CD4-positive, alpha-beta memory T cell (primary cell): ENCODE results near the gene SELENOS. TPM values are rescaled to one million over a fixed set of nuclear protein-coding genes. Genes with fewer than 3 reads are reported as not detected.
A peak's percentile ranks its signal among the peaks of the same experiment; 100 is the strongest.

ENCODE experiments used
- CTCF ChIA-PET: fragments of 350-600 bp; sonication (Branson Sonifier 250); formaldehyde crosslinking; loops from one replicate; lab custom pipeline; 2021; ENCODE audit warnings: inconsistent platforms; ENCODE audit not compliant: partially characterized antibody; lab: Charles Lee
- POLR2A ChIA-PET: fragments of 350-600 bp; sonication (Branson Sonifier 250); formaldehyde crosslinking; loops from one replicate; lab custom pipeline; 2021; ENCODE audit not compliant: partially characterized antibody; lab: Charles Lee
- DNase-seq, 5 donors: peaks; one replicate each; pipeline versions ENCODE4 v3.0.0 to v3.0.0-alpha.2; 2020 to 2022; ENCODE audit warnings: mixed read lengths in 1 of 5
- H3K27ac ChIP-seq: one replicate; pipeline ENCODE4 v1.7.0; 2013; ENCODE audit warnings: low read depth, low read length
- H3K27me3 ChIP-seq: 2 replicates; pipeline ENCODE4 v1.7.0; 2013; ENCODE audit warnings: mild to moderate bottlenecking, low read length, moderate library complexity; ENCODE audit not compliant: insufficient read depth
- H3K36me3 ChIP-seq: 2 replicates; pipeline ENCODE4 v1.7.0; 2013; ENCODE audit warnings: mild to moderate bottlenecking, low read length, moderate library complexity; ENCODE audit not compliant: insufficient read depth
- H3K4me1 ChIP-seq: 2 replicates; pipeline ENCODE4 v1.7.0; 2013; ENCODE audit warnings: mild to moderate bottlenecking, low read length, moderate library complexity; ENCODE audit not compliant: insufficient read depth
- H3K4me3 ChIP-seq, 2 donors: one replicate each; pipeline ENCODE4 v1.7.0; 2013; ENCODE audit warnings: low read length in 2 of 2, mild to moderate bottlenecking in 1 of 2
- H3K9me3 ChIP-seq, 2 donors: one replicate each; pipeline ENCODE4 v1.7.0; 2013; ENCODE audit warnings: low read length in 2 of 2, control low read depth in 1 of 2; ENCODE audit not compliant: control insufficient read depth in 1 of 2
- H3K27ac Mint-ChIP-seq, 7 donors: one replicate each; pipeline ENCODE4 v1.8.0; 2020 to 2021; ENCODE audit warnings: mixed read lengths in 7 of 7, mild to moderate bottlenecking in 6 of 7, inconsistent platforms in 3 of 7, moderate library complexity in 3 of 7
- H3K27me3 Mint-ChIP-seq, 2 donors: one replicate each; pipeline ENCODE4 v1.8.0; 2020 to 2021; ENCODE audit warnings: mixed read lengths in 2 of 2
- H3K36me3 Mint-ChIP-seq, 2 donors: one replicate each; pipeline ENCODE4 v1.8.0; 2020 to 2021; ENCODE audit warnings: mixed read lengths in 2 of 2, inconsistent platforms in 1 of 2, mild to moderate bottlenecking in 1 of 2
- H3K4me1 Mint-ChIP-seq, 4 donors: one replicate each; pipeline ENCODE4 v1.8.0; 2020 to 2021; ENCODE audit warnings: mixed read lengths in 4 of 4, mild to moderate bottlenecking in 1 of 4
- H3K4me3 Mint-ChIP-seq, 8 donors: one replicate each; pipeline ENCODE4 v1.8.0; 2020 to 2021; ENCODE audit warnings: mixed read lengths in 8 of 8, mild to moderate bottlenecking in 7 of 8, moderate library complexity in 6 of 8, inconsistent platforms in 3 of 8
- H3K9me3 Mint-ChIP-seq, 8 donors: one replicate each; pipeline ENCODE4 v1.8.0; 2020 to 2021; ENCODE audit warnings: mixed read lengths in 8 of 8, mild to moderate bottlenecking in 5 of 8, inconsistent platforms in 3 of 8, moderate library complexity in 1 of 8
- intact Hi-C: fragments of 100-400 bp; cut with micrococcal nuclease; formaldehyde crosslinking; loops from one replicate; pipeline ENCODE4 v1.15.1; 2023
- polyA plus RNA-seq, 2 donors: library from polyadenylated mRNA; unstranded; fragments of 300-500 nt; fragmentation: Illumina TruSeq; gene quantifications; one replicate each; pipeline ENCODE4 v1.2.3, GENCODE V29; 2021
- total RNA-seq, 2 experiments: library from RNA; stranded (reverse); gene quantifications; one replicate each; pipeline ENCODE4 v1.2.3, GENCODE V29; 2021

The SELENOS gene
- total and polyA plus RNA-seq, 4 experiments from 2014 or later, result 49.1 to 112 (median 61.8) TPM

DNA sequence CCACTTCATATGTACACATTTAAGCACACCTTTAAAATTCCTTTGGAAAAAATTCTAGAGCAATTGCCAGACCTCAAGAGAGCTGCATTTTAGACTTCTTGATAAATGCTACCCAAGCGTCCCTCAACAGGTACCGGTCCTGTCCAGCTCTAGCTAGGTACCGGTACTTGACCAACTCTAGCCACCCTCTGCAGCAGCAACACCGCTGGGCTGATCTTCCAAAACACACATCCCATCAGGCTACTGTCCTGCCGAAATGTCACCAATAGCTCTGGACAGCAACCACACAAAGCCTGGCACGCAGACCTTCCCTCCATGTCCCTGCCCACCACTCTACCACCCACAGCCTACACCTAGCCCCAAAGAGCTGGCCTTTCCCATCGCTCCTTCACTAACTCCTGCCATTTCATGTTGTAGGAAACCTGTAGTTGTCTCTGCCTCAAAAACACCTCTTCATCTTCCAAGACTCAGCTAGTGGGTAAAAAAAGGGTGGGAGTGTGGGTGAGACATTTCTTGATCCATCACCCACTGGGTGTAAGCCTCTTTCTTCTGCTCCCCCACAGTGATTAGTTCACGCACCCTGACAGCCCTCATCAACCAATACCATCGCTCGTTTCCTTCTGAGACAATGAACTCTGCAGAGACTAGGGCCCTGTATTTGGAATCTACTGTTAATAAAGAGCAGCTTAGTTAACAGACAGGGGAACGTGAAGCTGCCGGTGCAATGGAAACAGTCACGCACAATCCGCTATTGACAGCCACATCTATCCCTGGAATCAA, 32.2 kb downstream of the SELENOS start:
- CTCF ChIA-PET, result interaction anchor here (0.8 to 6.1 kb wide), 12 partner anchors 9 to 895 kb away, joined by 3 to 33 read pairs (median 5); no protein-coding TSS in a partner anchor
- H3K4me1 Mint-ChIP-seq, result peaks cover 67 to 95% (median 76%) of the 10 kb centered on the region in 4 donors
- Histone ChIP-seq H3K4me3 (no peak overlapping the region), H3K4me1 (peaks cover 92% of the 10 kb centered on the region), H3K9me3 (no peaks in the 10 kb centered on the region), H3K36me3 (no peaks in the 10 kb centered on the region), H3K27me3 (no peaks in the 10 kb centered on the region), H3K27ac (no peak overlapping the region)
- peak overlapping the region in 5 of 8 donors; percentile 40 to 89 (median 64) for H3K4me3 Mint-ChIP-seq
- H3K9me3 Mint-ChIP-seq, result no peaks in the 10 kb centered on the region
- peak overlapping the region; percentile 49 to 97 (median 86) for H3K27ac Mint-ChIP-seq
- no peaks in the 10 kb centered on the region for H3K27me3 Mint-ChIP-seq
- intact Hi-C loops, result loop anchor here (5.0 kb wide), 1 partner anchor 38 kb away; no protein-coding TSS in a partner anchor
- POLR2A ChIA-PET, result interaction anchor here (0.8 to 2.8 kb wide), 2 partner anchors 50 to 118 kb away, joined by 5 to 15 read pairs; partner anchors contain the start of gene SNRPA1
- DNase-seq, result no peak
- peaks cover 0 to 2% of the 10 kb centered on the region in 2 donors for H3K36me3 Mint-ChIP-seq

DNA sequence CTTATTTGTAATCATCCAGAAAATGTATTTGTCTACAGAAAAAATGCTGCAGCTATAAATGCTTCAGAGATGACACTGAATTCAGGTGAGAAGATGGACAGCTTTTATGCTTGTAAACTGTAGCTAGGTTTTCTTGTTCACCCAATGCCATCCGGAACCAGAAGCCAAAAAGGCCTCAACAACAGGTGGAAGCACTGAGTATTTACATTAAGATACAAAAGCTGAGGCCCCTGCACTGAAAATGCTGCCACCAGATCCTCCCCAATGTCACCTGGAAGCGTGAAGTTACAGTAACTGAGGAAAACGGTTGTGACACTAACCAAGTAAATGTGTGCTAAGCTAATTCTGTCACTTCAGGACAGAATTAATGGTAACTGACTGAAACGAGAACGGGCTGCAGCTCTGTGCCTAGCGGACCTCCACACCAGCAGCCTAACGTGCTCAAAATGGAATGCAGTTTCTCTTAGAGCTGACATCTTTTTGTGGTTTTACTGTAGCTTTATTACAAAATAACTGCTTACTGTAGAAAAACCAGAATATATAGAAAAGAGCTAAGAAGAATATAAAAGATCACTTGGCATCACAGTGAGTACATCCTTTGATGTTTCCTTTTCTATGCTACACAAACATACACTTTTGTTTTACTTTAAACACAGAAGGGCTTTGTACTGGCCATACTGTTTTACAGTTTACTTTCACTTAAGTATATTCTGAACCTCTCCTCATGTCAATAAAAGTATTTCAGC, 33.1 kb downstream of the SELENOS start:
- Mint-ChIP-seq H3K27ac (peak overlapping the region; percentile 82 to 97 (median 89)), H3K4me3 (peak overlapping the region in 6 of 8 donors; percentile 42 to 89 (median 68)), H3K9me3 (no peaks in the 10 kb centered on the region), H3K4me1 (peaks cover 70 to 95% (median 77%) of the 10 kb centered on the region in 4 donors), H3K27me3 (no peaks in the 10 kb centered on the region), H3K36me3 (no peaks in the 10 kb centered on the region)
- intact Hi-C loops, result loop anchor here (5.0 kb wide), 1 partner anchor 37 kb away; no protein-coding TSS in a partner anchor
- Histone ChIP-seq H3K27me3 (no peaks in the 10 kb centered on the region), H3K36me3 (no peaks in the 10 kb centered on the region), H3K4me1 (peaks cover 92% of the 10 kb centered on the region), H3K4me3 (no peak overlapping the region), H3K27ac (no peak overlapping the region), H3K9me3 (no peaks in the 10 kb centered on the region)
- ChIA-PET POLR2A (interaction anchor here (0.5 to 6.4 kb wide), 4 partner anchors 8 to 233 kb away, joined by 3 to 64 read pairs (median 9); partner anchors contain the start of genes CHSY1 and SNRPA1), CTCF (interaction anchor here (0.8 to 6.1 kb wide), 12 partner anchors 10 to 894 kb away, joined by 3 to 33 read pairs (median 5); no protein-coding TSS in a partner anchor)
- DNase-seq, result no peak

DNA sequence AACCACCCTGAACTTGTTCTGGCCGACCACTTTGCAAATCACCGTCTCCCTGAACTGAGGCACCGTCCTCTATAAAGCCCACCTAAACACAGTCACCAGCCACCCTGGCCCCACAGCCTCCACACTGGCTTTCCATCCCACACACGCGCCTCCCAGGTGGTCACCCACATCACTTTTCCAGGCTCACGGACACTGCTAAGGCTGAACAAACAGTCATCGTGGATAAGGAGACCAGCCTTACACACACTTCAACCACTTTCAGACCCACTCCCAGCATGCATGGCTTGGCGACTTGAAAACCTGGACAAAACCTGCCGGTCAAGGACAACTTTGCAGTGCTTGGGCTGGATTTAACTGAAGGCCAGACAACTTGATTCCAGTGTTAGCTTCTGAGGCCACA, 33.9 kb downstream of the SELENOS start:
- ChIA-PET POLR2A (interaction anchor here (1.1 to 6.4 kb wide), 4 partner anchors 9 to 235 kb away, joined by 3 to 64 read pairs (median 10); partner anchors contain the start of genes CHSY1 and SNRPA1), CTCF (interaction anchor here (1.1 to 6.1 kb wide), 9 partner anchors 9 to 398 kb away, joined by 3 to 33 read pairs (median 8); partner anchors contain the start of gene CHSY1)

DNA sequence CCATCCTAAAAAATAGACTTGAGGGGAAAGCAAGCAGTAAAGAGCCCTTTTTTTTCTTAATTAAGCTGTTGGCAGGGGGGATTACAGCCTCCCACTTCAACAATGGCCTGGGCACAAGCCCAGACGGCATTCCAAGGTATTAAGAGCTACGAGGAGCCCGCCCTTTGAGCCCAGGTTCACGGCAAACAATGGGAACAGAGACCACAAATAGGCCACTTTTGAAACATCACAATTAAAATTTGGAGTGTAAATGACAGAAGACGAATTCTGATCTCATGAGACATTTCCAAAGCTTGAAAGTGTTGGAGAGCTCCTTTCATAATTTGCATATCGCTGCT, 34.3 kb downstream of the SELENOS start:
- no peaks in the 10 kb centered on the region for H3K27me3 Mint-ChIP-seq
- no peaks in the 10 kb centered on the region for H3K36me3 Mint-ChIP-seq
- H3K4me3 Mint-ChIP-seq, result peak overlapping the region; percentile 64 to 89 (median 80)
- peak overlapping the region; percentile 14 for H3K27ac ChIP-seq
- H3K27me3 ChIP-seq, result no peaks in the 10 kb centered on the region
- H3K4me3 ChIP-seq, result peak overlapping the region in 1 of 2 donors; percentile 57
- CTCF ChIA-PET, result interaction anchor here (1.1 to 6.1 kb wide), 7 partner anchors 9 to 399 kb away, joined by 5 to 33 read pairs (median 9); partner anchors contain the start of gene CHSY1
- H3K9me3 Mint-ChIP-seq, result no peaks in the 10 kb centered on the region
- H3K9me3 ChIP-seq, result no peaks in the 10 kb centered on the region
- H3K27ac Mint-ChIP-seq, result peak overlapping the region; percentile 82 to 97 (median 89)
- POLR2A ChIA-PET, result interaction anchor here (1.1 to 6.4 kb wide), 4 partner anchors 9 to 235 kb away, joined by 3 to 64 read pairs (median 10); partner anchors contain the start of genes CHSY1 and SNRPA1
- H3K36me3 ChIP-seq, result no peaks in the 10 kb centered on the region
- H3K4me1 Mint-ChIP-seq, result peaks cover 69 to 96% (median 81%) of the 10 kb centered on the region in 4 donors
- intact Hi-C loops, result loop anchor here (1.0 to 5.0 kb wide), 2 partner anchors 7 to 36 kb away; no protein-coding TSS in a partner anchor
- H3K4me1 ChIP-seq, result peaks cover 92% of the 10 kb centered on the region
- no peak for DNase-seq

More for the DNA sequence above, 33.9 kb downstream of the SELENOS start:
- H3K27me3 ChIP-seq, result no peaks in the 10 kb centered on the region
- DNase-seq, result no peak
- Mint-ChIP-seq H3K27ac (peak overlapping the region; percentile 82 to 97 (median 89)), H3K4me3 (peak overlapping the region in 7 of 8 donors; percentile 62 to 89 (median 75)), H3K27me3 (no peaks in the 10 kb centered on the region), H3K9me3 (no peaks in the 10 kb centered on the region), H3K36me3 (no peaks in the 10 kb centered on the region), H3K4me1 (peaks cover 69 to 99% (median 80%) of the 10 kb centered on the region in 4 donors)
- H3K27ac ChIP-seq, result peak overlapping the region; percentile 14
- H3K4me1 ChIP-seq, result peaks cover 96% of the 10 kb centered on the region
- intact Hi-C loops, result loop anchor here (5.0 kb wide), 1 partner anchor 36 kb away; no protein-coding TSS in a partner anchor
- H3K4me3 ChIP-seq, result no peak overlapping the region
- H3K9me3 ChIP-seq, result no peaks in the 10 kb centered on the region
- no peaks in the 10 kb centered on the region for H3K36me3 ChIP-seq

DNA sequence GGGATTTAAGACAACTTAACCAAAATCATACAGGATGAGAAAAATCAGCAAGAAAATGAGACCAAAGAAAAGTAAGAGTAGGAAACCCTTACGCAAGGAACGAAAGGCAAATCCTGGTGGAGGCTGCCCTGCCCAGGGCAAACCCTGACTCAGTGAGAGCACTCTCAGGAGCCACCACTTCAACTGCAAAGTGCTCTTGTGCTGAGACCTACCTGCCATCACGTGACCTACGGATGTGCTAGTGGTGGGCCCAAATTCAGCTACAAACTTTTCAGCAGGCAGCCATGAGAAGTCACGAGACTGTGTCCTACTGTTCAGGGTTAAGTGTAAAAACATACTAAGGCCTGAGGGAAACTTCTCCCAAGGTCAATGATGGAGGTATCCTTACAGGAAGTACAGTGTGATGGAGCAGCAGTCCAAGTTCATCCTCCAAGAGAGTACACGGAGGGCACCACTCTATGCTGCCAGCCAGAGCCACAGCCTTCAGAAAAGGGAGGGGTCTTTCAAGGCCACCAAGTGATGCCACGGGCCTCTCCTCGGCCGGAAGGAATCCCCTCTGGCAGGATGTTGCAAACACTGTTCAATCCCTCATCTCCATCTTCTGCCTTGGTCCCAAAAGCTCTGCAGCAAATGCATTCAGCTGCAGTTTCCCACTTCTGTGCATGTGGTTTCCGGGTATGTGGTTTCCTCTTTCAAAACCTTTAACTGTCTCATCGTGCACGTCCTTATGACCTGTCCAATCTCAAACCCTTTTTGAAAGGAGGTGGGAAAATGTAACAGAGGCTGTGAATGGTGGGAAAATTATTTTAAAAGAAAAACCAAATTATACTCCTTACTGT, 34.9 kb downstream of the SELENOS start:
- no peaks in the 10 kb centered on the region for H3K27me3 ChIP-seq
- CTCF ChIA-PET, result interaction anchor here (1.1 to 6.1 kb wide), 7 partner anchors 10 to 399 kb away, joined by 5 to 33 read pairs (median 9); partner anchors contain the start of gene CHSY1
- no peaks in the 10 kb centered on the region for H3K9me3 ChIP-seq
- DNase-seq, result peak; percentile 78 to 88 (median 80)
- H3K4me3 ChIP-seq, result peak overlapping the region in 1 of 2 donors; percentile 57
- peaks cover 87% of the 10 kb centered on the region for H3K4me1 ChIP-seq
- Mint-ChIP-seq H3K27me3 (no peaks in the 10 kb centered on the region), H3K4me3 (peak overlapping the region; percentile 64 to 89 (median 80)), H3K4me1 (peaks cover 67 to 96% (median 78%) of the 10 kb centered on the region in 4 donors), H3K36me3 (no peaks in the 10 kb centered on the region), H3K27ac (peak overlapping the region; percentile 82 to 97 (median 89)), H3K9me3 (no peaks in the 10 kb centered on the region)
- peak overlapping the region; percentile 49 for H3K27ac ChIP-seq
- no peaks in the 10 kb centered on the region for H3K36me3 ChIP-seq
- POLR2A ChIA-PET, result interaction anchor here (1.1 to 6.4 kb wide), 5 partner anchors 10 to 234 kb away, joined by 3 to 64 read pairs (median 6); partner anchors contain the start of genes CHSY1 and SNRPA1
- intact Hi-C loops, result loop anchor here (1.0 to 5.0 kb wide), 2 partner anchors 8 to 35 kb away; no protein-coding TSS in a partner anchor
